Muscle of leg (tissue), 11 donors: ENCODE data around the gene COG5. TPM values are rescaled to one million over a fixed set of nuclear protein-coding genes. Genes with fewer than 3 reads are reported as not detected.

Source experiments
- DNase-seq: peaks from one replicate; pipeline ENCODE4 v3.0.0; 2013
- H3K27ac ChIP-seq: one replicate; pipeline ENCODE4 v1.5.1; 2013; ENCODE audit warnings: mild to moderate bottlenecking, low read length, control low read depth
- H3K27me3 ChIP-seq: one replicate; pipeline ENCODE4 v1.6.1; 2013; ENCODE audit warnings: low read length; ENCODE audit not compliant: control insufficient read depth, insufficient read depth
- H3K36me3 ChIP-seq: one replicate; pipeline ENCODE4 v1.6.1; 2013; ENCODE audit warnings: low read length; ENCODE audit not compliant: control insufficient read depth, insufficient read depth
- H3K4me1 ChIP-seq: one replicate; pipeline ENCODE4 v1.6.1; 2013; ENCODE audit warnings: low read length; ENCODE audit not compliant: control insufficient read depth, insufficient read depth
- H3K4me3 ChIP-seq: one replicate; pipeline ENCODE4 v1.5.1; 2013; ENCODE audit warnings: low read length, control low read depth
- H3K9me3 ChIP-seq: replicated peaks from 2 replicates; pipeline ENCODE4 v1.6.1; 2013; ENCODE audit warnings: low read depth, low read length; ENCODE audit not compliant: control insufficient read depth
- WGBS: methylation state at CpG from one replicate; pipeline ENCODE4 v1.1.5; 2013; ENCODE audit warnings: missing lambda C conversion rate; ENCODE audit not compliant: insufficient coverage; 5-methylcytosine and 5-hydroxymethylcytosine counted together
- polyA plus RNA-seq, 8 donors: library from polyadenylated mRNA; unstranded; fragments of 120-200 nt; gene quantifications; one replicate each; pipeline versions ENCODE4 v1.2.1 to v1.2.3, GENCODE V29; 2013; ENCODE audit warnings: inconsistent platforms in 1 of 8, low replicate concordance in 1 of 8; ENCODE audit not compliant: insufficient read length in 8 of 8, insufficient read depth in 1 of 8
- total RNA-seq: library from RNA; stranded (reverse); fragments of 120-200 nt; gene quantifications from one replicate; pipeline ENCODE4 v1.2.4, GENCODE V29; 2013

Gene COG5
- total and polyA plus RNA-seq, 9 donors = 19.5 to 45.5 (median 25.7) TPM

- H3K4me3 ChIP-seq = no peak overlapping the region
- no peaks in the 10 kb centered on the region for H3K4me1 ChIP-seq
- no CpG with 5 or more reads among the region's 2 CpGs for WGBS
- no peak for DNase-seq
- peaks cover 10% of the 10 kb centered on the region for H3K9me3 ChIP-seq
- H3K27me3 ChIP-seq = no peaks in the 10 kb centered on the region
- H3K27ac ChIP-seq = no peak overlapping the region
- H3K36me3 ChIP-seq = peaks cover 12% of the 10 kb centered on the region
Observed at GRCh38 chr7:107355616-107356015, 208.1 kb downstream of the COG5 start.

GRCh38 chr7:107354640-107355039, 209.1 kb downstream of the COG5 start:
- H3K9me3 ChIP-seq = peaks cover 2% of the 10 kb centered on the region
- no peak overlapping the region for H3K27ac ChIP-seq

GRCh38 chr7:107353701-107354100, 210.0 kb downstream of the COG5 start:
- no peaks in the 10 kb centered on the region for H3K4me1 ChIP-seq
- no peak for DNase-seq

More at GRCh38 chr7:107354640-107355039, 209.1 kb downstream of the COG5 start:
- Histone ChIP-seq H3K27me3 (no peaks in the 10 kb centered on the region), H3K4me3 (no peak overlapping the region), H3K4me1 (no peaks in the 10 kb centered on the region), H3K36me3 (peaks cover 2% of the 10 kb centered on the region)
- WGBS = no CpG with 5 or more reads among the region's 3 CpGs
- DNase-seq = no peak

GRCh38 chr7:107345898-107346297, 217.8 kb downstream of the COG5 start:
- no CpG with 5 or more reads among the region's 1 CpG for WGBS
- Histone ChIP-seq H3K4me1 (no peaks in the 10 kb centered on the region), H3K36me3 (no peaks in the 10 kb centered on the region)

More at GRCh38 chr7:107353701-107354100, 210.0 kb downstream of the COG5 start:
- Histone ChIP-seq H3K4me3 (no peak overlapping the region), H3K27ac (no peak overlapping the region), H3K9me3 (no peaks in the 10 kb centered on the region), H3K27me3 (no peaks in the 10 kb centered on the region), H3K36me3 (no peaks in the 10 kb centered on the region)

GRCh38 chr7:107344799-107345198, 218.9 kb downstream of the COG5 start:
- no peak overlapping the region for H3K27ac ChIP-seq
- H3K4me3 ChIP-seq = no peak overlapping the region
- H3K36me3 ChIP-seq = no peaks in the 10 kb centered on the region
- H3K9me3 ChIP-seq = peaks cover 7% of the 10 kb centered on the region
- H3K4me1 ChIP-seq = no peaks in the 10 kb centered on the region
- DNase-seq = no peak
- WGBS = 100% methylated on average over 3 of the region's 5 CpGs
- no peaks in the 10 kb centered on the region for H3K27me3 ChIP-seq

More at GRCh38 chr7:107345898-107346297, 217.8 kb downstream of the COG5 start:
- DNase-seq = no peak
- Histone ChIP-seq H3K27ac (no peak overlapping the region), H3K27me3 (no peaks in the 10 kb centered on the region), H3K9me3 (peaks cover 7% of the 10 kb centered on the region), H3K4me3 (no peak overlapping the region)

GRCh38 chr7:107344286-107344685, 219.4 kb downstream of the COG5 start:
- H3K9me3 ChIP-seq = peaks cover 7% of the 10 kb centered on the region
- DNase-seq = no peak
- no peaks in the 10 kb centered on the region for H3K27me3 ChIP-seq
- H3K36me3 ChIP-seq = no peaks in the 10 kb centered on the region
- H3K4me1 ChIP-seq = no peaks in the 10 kb centered on the region
- WGBS = no CpG with 5 or more reads among the region's 4 CpGs
- no peak overlapping the region for H3K27ac ChIP-seq
- H3K4me3 ChIP-seq = no peak overlapping the region

GRCh38 chr7:107338080-107338479, 225.6 kb downstream of the COG5 start:
- no peaks in the 10 kb centered on the region for H3K27me3 ChIP-seq
- H3K9me3 ChIP-seq = peaks cover 3% of the 10 kb centered on the region
- no CpG with 5 or more reads among the region's 1 CpG for WGBS
- DNase-seq = no peak
- no peaks in the 10 kb centered on the region for H3K4me1 ChIP-seq
- H3K4me3 ChIP-seq = no peak overlapping the region
- H3K27ac ChIP-seq = no peak overlapping the region
- H3K36me3 ChIP-seq = no peaks in the 10 kb centered on the region

- H3K4me3 ChIP-seq = no peak overlapping the region
- 57% methylated on average over 2 of the region's 4 CpGs for WGBS
- DNase-seq = peak; percentile 21
Observed at GRCh38 chr7:107332488-107333269, 231.0 kb downstream of the COG5 start.

GRCh38 chr7:107330478-107330877, 233.2 kb downstream of the COG5 start:
- no peaks in the 10 kb centered on the region for H3K4me1 ChIP-seq
- H3K36me3 ChIP-seq = no peaks in the 10 kb centered on the region
- H3K27me3 ChIP-seq = no peaks in the 10 kb centered on the region
- no peak overlapping the region for H3K27ac ChIP-seq
- H3K4me3 ChIP-seq = no peak overlapping the region
- no peak for DNase-seq
- peaks cover 2% of the 10 kb centered on the region for H3K9me3 ChIP-seq

More at GRCh38 chr7:107332488-107333269, 231.0 kb downstream of the COG5 start:
- no peaks in the 10 kb centered on the region for H3K36me3 ChIP-seq
- no peaks in the 10 kb centered on the region for H3K4me1 ChIP-seq
- H3K9me3 ChIP-seq = no peaks in the 10 kb centered on the region
- no peak overlapping the region for H3K27ac ChIP-seq
- no peaks in the 10 kb centered on the region for H3K27me3 ChIP-seq

GRCh38 chr7:107327986-107328569, 235.6 kb downstream of the COG5 start:
- no peaks in the 10 kb centered on the region for H3K4me1 ChIP-seq
- no peaks in the 10 kb centered on the region for H3K36me3 ChIP-seq
- no peak overlapping the region for H3K27ac ChIP-seq
- no peak for DNase-seq
- peaks cover 2% of the 10 kb centered on the region for H3K9me3 ChIP-seq
- no peak overlapping the region for H3K4me3 ChIP-seq
- H3K27me3 ChIP-seq = no peaks in the 10 kb centered on the region
